GM23338 (cell line): ENCODE results near the gene ARL5A. TPM values are rescaled to one million over a fixed set of nuclear protein-coding genes. Genes with fewer than 3 reads are reported as not detected.
A peak's percentile ranks its signal among the peaks of the same experiment; 100 is the strongest.

ENCODE experiments used
- ATAC-seq: fragments of 200-7000 bp; cut with Tn5 transposase; 3 replicates; pipeline ENCODE4 v1.9.1; 2020
- DNase-seq: peaks from one replicate; pipeline ENCODE4 v3.0.0-alpha.2; 2015; ENCODE audit warnings: low spot score
- H2AFZ ChIP-seq: fragments of 200-600 bp; sonication (generic); 2 replicates; pipeline ENCODE4 v1.8.0; 2016; ENCODE audit warnings: antibody characterized with exemption, mild to moderate bottlenecking, moderate library complexity
- H3F3A ChIP-seq: fragments of 200-600 bp; sonication (generic); replicated peaks from 2 replicates; pipeline ENCODE4 v1.8.0; 2017; ENCODE audit warnings: antibody characterized with exemption, mixed run types, low read depth
- H3K27ac ChIP-seq: fragments of 200-600 bp; sonication (generic); 2 replicates; pipeline ENCODE4 v1.6.1; 2016; ENCODE audit warnings: low read depth
- H3K27me3 ChIP-seq: fragments of 200-600 bp; sonication (generic); 2 replicates; pipeline ENCODE4 v1.8.0; 2016; ENCODE audit warnings: mild to moderate bottlenecking, mixed run types, moderate library complexity; ENCODE audit not compliant: insufficient read depth
- H3K36me3 ChIP-seq: fragments of 200-600 bp; sonication (generic); 2 replicates; pipeline ENCODE4 v1.8.0; 2016; ENCODE audit warnings: mild to moderate bottlenecking; ENCODE audit not compliant: insufficient read depth
- H3K4me1 ChIP-seq: fragments of 200-600 bp; sonication (generic); 2 replicates; pipeline ENCODE4 v1.8.0; 2016; ENCODE audit warnings: mild to moderate bottlenecking, moderate library complexity; ENCODE audit not compliant: insufficient read depth
- H3K4me2 ChIP-seq: fragments of 200-600 bp; sonication (generic); 2 replicates; pipeline ENCODE4 v1.7.1; 2017; ENCODE audit warnings: mixed run types
- H3K4me3 ChIP-seq: fragments of 200-600 bp; sonication (generic); 2 replicates; pipeline ENCODE4 v1.6.1; 2016; ENCODE audit warnings: mixed run types
- H3K79me2 ChIP-seq: fragments of 200-600 bp; sonication (generic); replicated peaks from 2 replicates; pipeline ENCODE4 v1.8.0; 2017; ENCODE audit warnings: mild to moderate bottlenecking; ENCODE audit not compliant: insufficient read depth
- H3K9me2 ChIP-seq: fragments of 200-600 bp; sonication (generic); 2 replicates; pipeline ENCODE4 v1.8.0; 2017; ENCODE audit not compliant: insufficient read depth
- H4K20me1 ChIP-seq: fragments of 200-600 bp; sonication (generic); replicated peaks from 2 replicates; pipeline ENCODE4 v1.8.0; 2017; ENCODE audit warnings: mild to moderate bottlenecking; ENCODE audit not compliant: insufficient read depth
- H3K27ac Mint-ChIP-seq: 2 replicates; pipeline ENCODE4 v1.8.0; 2020; ENCODE audit warnings: inconsistent platforms, mild to moderate bottlenecking, moderate library complexity, mixed read lengths
- H3K27me3 Mint-ChIP-seq: 3 replicates; pipeline ENCODE4 v1.8.0; 2022; ENCODE audit warnings: low read depth, mild to moderate bottlenecking, moderate library complexity, mixed read lengths, inconsistent platforms; ENCODE audit not compliant: insufficient read depth, poor library complexity
- H3K36me3 Mint-ChIP-seq: 3 replicates; pipeline ENCODE4 v1.8.0; 2021; ENCODE audit warnings: low read depth, mild to moderate bottlenecking, inconsistent platforms, moderate library complexity, mixed read lengths
- H3K4me1 Mint-ChIP-seq: 3 replicates; pipeline ENCODE4 v1.8.0; 2020; ENCODE audit warnings: mild to moderate bottlenecking, inconsistent platforms, mixed read lengths
- H3K4me3 Mint-ChIP-seq: 3 replicates; pipeline ENCODE4 v1.8.0; 2021; ENCODE audit warnings: moderate library complexity, mild to moderate bottlenecking, inconsistent platforms, mixed read lengths
- H3K9me3 Mint-ChIP-seq: 3 replicates; pipeline ENCODE4 v1.8.0; 2020; ENCODE audit warnings: moderate library complexity, mild to moderate bottlenecking, inconsistent platforms, mixed read lengths
- EZH2 ChIP-seq: fragments of 200-600 bp; sonication (generic); IDR thresholded peaks from one replicate; pipeline ENCODE4 v1.8.0; 2017; ENCODE audit warnings: antibody characterized with exemption, mild to moderate bottlenecking, low read depth; ENCODE audit not compliant: unreplicated experiment
- JUNB ChIP-seq: IDR thresholded peaks from one replicate; pipeline ENCODE4 v1.6.1; 2016; ENCODE audit warnings: antibody characterized with exemption; ENCODE audit not compliant: unreplicated experiment
- POLR2AphosphoS5 ChIP-seq: IDR thresholded peaks from 2 replicates; pipeline ENCODE4 v1.6.1; 2016; ENCODE audit warnings: antibody characterized with exemption, low read depth
- STAT1 ChIP-seq: IDR thresholded peaks from one replicate; pipeline ENCODE4 v1.6.1; 2016; ENCODE audit warnings: antibody characterized with exemption; ENCODE audit not compliant: unreplicated experiment
- polyA plus RNA-seq: library from polyadenylated mRNA; unstranded; fragments of >200 nt; fragmentation: Nextera tagmentation; extraction: Ambion mirVana; gene quantifications from 2 replicates; pipeline ENCODE4 v1.2.1, GENCODE V29; 2016
- total RNA-seq: library from RNA; depleted of rRNA; stranded (reverse); fragments of >200 nt; shearing (Covaris generic); gene quantifications from 2 replicates; pipeline ENCODE4 v1.2.3, GENCODE V29; 2014
- TF ChIP-seq, protein P1 (sequence below), 2 experiments: fragments of 200-600 bp in 1 of 2; sonication (generic) in 1 of 2; conservative IDR thresholded peaks; 2 replicates each; pipeline versions ENCODE4 v1.5.1 to v1.6.1; 2016 to 2017; ENCODE audit warnings: antibody characterized with exemption in 2 of 2, low read depth in 2 of 2, mild to moderate bottlenecking in 2 of 2, moderate library complexity in 1 of 2
- TF ChIP-seq, protein P2 (sequence below): fragments of 250-450 bp; sonication (Bioruptor Pico); IDR thresholded peaks from 2 replicates; pipeline ENCODE4 v1.5.0; 2020; ENCODE audit warnings: mild to moderate bottlenecking, moderate library complexity
- TF ChIP-seq, protein P3 (sequence below): IDR thresholded peaks from 2 replicates; pipeline ENCODE4 v1.6.1; 2016; ENCODE audit warnings: antibody characterized with exemption

The ARL5A gene
- total and polyA plus RNA-seq, 2 experiments from 2014 or later: 26.8 to 104 TPM

DNA sequence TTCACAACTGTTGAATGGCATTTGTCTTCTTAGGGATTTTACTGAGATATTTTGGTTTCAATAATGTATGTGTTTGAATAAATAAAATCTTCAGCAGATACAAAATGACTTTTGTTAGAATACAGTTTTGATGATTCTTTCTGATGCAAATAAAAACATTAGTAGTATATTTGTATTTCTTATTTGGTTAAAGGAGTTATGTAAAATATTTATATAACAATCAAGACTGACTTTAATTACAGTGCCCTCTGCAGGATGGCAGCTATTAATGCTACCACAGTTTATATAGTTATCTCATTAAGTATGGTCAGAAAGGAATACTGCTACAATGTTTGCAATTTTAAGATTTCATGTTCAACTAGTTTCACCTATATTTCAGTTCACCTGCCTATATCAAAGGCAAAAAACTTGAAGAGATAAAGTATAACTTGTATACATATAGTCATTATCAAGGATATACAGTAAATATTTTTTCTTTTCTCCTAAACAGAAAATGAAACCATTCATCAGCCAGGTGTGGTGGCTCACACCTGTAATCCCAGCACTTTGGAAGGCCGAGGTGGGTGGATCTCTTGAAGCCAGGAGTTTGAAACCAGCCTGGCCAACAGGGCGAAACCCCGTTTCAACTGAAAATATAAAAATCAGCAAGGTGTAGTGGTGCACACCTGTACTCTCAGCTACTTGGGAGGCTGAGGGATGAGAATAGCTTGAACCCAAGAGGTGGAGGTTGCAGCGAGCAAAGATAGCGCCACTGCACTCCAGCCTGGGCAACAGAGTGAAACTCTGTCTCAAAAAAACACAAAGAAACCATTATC, 19.8 kb downstream of the ARL5A start:
- H3K4me3 Mint-ChIP-seq: no peak overlapping the region

DNA sequence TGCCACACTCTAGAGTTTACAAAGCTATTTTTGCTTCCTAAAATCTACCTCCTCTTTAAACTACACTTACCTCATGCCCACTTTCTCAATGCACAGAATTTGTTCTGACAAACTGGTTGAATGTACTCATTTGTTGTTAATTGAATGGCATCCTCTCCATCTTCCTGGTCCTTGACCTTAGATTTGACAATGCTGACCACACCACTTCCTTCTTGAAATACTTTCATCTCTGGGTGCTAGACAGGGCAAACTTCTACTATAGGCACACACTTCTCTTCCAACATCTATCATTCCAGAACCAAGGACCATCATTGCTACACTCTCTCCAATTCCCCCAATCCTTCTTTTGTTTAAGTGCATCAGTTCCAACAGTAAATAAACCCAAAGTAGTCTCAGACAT, 22.3 kb downstream of the ARL5A start:
- Mint-ChIP-seq H3K27ac (no peak overlapping the region), H3K36me3 (peaks cover 21% of the 10 kb centered on the region; the same call in 2 of the 3 replicates), H3K27me3 (no peaks in the 10 kb centered on the region), H3K4me1 (no peaks in the 10 kb centered on the region), H3K9me3 (no peaks in the 10 kb centered on the region), H3K4me3 (no peak overlapping the region)
- DNase-seq (no peak), ATAC-seq (no peak)
- Histone ChIP-seq H3K79me2 (no peaks in the 10 kb centered on the region), H3K9me2 (no peaks in the 10 kb centered on the region), H3K4me3 (no peak overlapping the region), H3F3A (no peaks in the 10 kb centered on the region), H2AFZ (no peak overlapping the region), H3K27me3 (no peaks in the 10 kb centered on the region), H3K27ac (no peak overlapping the region), H3K4me2 (no peak overlapping the region), H4K20me1 (no peaks in the 10 kb centered on the region), H3K36me3 (peaks cover 12% of the 10 kb centered on the region), H3K4me1 (no peaks in the 10 kb centered on the region)
- TF ChIP-seq POLR2AphosphoS5: no peak
- TF ChIP-seq, protein P1, sequence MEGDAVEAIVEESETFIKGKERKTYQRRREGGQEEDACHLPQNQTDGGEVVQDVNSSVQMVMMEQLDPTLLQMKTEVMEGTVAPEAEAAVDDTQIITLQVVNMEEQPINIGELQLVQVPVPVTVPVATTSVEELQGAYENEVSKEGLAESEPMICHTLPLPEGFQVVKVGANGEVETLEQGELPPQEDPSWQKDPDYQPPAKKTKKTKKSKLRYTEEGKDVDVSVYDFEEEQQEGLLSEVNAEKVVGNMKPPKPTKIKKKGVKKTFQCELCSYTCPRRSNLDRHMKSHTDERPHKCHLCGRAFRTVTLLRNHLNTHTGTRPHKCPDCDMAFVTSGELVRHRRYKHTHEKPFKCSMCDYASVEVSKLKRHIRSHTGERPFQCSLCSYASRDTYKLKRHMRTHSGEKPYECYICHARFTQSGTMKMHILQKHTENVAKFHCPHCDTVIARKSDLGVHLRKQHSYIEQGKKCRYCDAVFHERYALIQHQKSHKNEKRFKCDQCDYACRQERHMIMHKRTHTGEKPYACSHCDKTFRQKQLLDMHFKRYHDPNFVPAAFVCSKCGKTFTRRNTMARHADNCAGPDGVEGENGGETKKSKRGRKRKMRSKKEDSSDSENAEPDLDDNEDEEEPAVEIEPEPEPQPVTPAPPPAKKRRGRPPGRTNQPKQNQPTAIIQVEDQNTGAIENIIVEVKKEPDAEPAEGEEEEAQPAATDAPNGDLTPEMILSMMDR (conservative IDR thresholded peaks at IDR 0.05; ENCODE audit: low read depth in 2 of 2): no peak
- TF ChIP-seq EZH2: no peak
- TF ChIP-seq, protein P2, sequence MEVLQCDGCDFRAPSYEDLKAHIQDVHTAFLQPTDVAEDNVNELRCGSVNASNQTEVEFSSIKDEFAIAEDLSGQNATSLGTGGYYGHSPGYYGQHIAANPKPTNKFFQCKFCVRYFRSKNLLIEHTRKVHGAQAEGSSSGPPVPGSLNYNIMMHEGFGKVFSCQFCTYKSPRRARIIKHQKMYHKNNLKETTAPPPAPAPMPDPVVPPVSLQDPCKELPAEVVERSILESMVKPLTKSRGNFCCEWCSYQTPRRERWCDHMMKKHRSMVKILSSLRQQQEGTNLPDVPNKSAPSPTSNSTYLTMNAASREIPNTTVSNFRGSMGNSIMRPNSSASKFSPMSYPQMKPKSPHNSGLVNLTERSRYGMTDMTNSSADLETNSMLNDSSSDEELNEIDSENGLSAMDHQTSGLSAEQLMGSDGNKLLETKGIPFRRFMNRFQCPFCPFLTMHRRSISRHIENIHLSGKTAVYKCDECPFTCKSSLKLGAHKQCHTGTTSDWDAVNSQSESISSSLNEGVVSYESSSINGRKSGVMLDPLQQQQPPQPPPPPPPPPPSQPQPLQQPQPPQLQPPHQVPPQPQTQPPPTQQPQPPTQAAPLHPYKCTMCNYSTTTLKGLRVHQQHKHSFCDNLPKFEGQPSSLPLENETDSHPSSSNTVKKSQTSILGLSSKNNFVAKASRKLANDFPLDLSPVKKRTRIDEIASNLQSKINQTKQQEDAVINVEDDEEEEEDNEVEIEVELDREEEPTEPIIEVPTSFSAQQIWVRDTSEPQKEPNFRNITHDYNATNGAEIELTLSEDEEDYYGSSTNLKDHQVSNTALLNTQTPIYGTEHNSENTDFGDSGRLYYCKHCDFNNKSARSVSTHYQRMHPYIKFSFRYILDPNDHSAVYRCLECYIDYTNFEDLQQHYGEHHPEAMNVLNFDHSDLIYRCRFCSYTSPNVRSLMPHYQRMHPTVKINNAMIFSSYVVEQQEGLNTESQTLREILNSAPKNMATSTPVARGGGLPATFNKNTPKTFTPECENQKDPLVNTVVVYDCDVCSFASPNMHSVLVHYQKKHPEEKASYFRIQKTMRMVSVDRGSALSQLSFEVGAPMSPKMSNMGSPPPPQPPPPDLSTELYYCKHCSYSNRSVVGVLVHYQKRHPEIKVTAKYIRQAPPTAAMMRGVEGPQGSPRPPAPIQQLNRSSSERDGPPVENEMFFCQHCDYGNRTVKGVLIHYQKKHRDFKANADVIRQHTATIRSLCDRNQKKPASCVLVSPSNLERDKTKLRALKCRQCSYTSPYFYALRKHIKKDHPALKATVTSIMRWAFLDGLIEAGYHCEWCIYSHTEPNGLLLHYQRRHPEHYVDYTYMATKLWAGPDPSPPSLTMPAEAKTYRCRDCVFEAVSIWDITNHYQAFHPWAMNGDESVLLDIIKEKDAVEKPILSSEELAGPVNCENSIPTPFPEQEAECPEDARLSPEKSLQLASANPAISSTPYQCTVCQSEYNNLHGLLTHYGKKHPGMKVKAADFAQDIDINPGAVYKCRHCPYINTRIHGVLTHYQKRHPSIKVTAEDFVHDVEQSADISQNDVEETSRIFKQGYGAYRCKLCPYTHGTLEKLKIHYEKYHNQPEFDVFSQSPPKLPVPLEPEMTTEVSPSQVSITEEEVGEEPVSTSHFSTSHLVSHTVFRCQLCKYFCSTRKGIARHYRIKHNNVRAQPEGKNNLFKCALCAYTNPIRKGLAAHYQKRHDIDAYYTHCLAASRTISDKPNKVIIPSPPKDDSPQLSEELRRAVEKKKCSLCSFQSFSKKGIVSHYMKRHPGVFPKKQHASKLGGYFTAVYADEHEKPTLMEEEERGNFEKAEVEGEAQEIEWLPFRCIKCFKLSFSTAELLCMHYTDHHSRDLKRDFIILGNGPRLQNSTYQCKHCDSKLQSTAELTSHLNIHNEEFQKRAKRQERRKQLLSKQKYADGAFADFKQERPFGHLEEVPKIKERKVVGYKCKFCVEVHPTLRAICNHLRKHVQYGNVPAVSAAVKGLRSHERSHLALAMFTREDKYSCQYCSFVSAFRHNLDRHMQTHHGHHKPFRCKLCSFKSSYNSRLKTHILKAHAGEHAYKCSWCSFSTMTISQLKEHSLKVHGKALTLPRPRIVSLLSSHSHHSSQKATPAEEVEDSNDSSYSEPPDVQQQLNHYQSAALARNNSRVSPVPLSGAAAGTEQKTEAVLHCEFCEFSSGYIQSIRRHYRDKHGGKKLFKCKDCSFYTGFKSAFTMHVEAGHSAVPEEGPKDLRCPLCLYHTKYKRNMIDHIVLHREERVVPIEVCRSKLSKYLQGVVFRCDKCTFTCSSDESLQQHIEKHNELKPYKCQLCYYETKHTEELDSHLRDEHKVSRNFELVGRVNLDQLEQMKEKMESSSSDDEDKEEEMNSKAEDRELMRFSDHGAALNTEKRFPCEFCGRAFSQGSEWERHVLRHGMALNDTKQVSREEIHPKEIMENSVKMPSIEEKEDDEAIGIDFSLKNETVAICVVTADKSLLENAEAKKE (CRISPR knock-in tag): no peak

More for the DNA sequence above, 19.8 kb downstream of the ARL5A start:
- peaks cover 29% of the 10 kb centered on the region; the same call in 2 of the 3 replicates for H3K36me3 Mint-ChIP-seq
- no peak overlapping the region for H3K4me3 ChIP-seq
- TF ChIP-seq JUNB: no peak
- TF ChIP-seq, protein P3, sequence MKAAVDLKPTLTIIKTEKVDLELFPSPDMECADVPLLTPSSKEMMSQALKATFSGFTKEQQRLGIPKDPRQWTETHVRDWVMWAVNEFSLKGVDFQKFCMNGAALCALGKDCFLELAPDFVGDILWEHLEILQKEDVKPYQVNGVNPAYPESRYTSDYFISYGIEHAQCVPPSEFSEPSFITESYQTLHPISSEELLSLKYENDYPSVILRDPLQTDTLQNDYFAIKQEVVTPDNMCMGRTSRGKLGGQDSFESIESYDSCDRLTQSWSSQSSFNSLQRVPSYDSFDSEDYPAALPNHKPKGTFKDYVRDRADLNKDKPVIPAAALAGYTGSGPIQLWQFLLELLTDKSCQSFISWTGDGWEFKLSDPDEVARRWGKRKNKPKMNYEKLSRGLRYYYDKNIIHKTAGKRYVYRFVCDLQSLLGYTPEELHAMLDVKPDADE: no peak
- TF ChIP-seq STAT1: no peak
- TF ChIP-seq, protein P1 (conservative IDR thresholded peaks at IDR 0.05; ENCODE audit: low read depth in 2 of 2): peak in 1 of 2 experiments; percentile 70; a peak in 3 of 4 replicates
- H3K79me2 ChIP-seq: no peaks in the 10 kb centered on the region; the same call in 1 of the 2 replicates
- no peaks in the 10 kb centered on the region for H3K4me1 ChIP-seq
- no peaks in the 10 kb centered on the region for H3K9me2 ChIP-seq
- H3K27ac Mint-ChIP-seq: no peak overlapping the region
- no peaks in the 10 kb centered on the region for H3K9me3 Mint-ChIP-seq
- H2AFZ ChIP-seq: no peak overlapping the region
- DNase-seq (peak; percentile 29), ATAC-seq (no peak)
- no peaks in the 10 kb centered on the region for H3K27me3 Mint-ChIP-seq
- H3F3A ChIP-seq: no peaks in the 10 kb centered on the region
- 0 out of 2 replicates have a peak overlapping the region, but pooled peaks have one; percentile 46 for H3K27ac ChIP-seq
- H3K36me3 ChIP-seq: peaks cover 23% of the 10 kb centered on the region
- H4K20me1 ChIP-seq: no peaks in the 10 kb centered on the region; the same call in 1 of the 2 replicates
- H3K4me2 ChIP-seq: no peak overlapping the region
- H3K27me3 ChIP-seq: no peaks in the 10 kb centered on the region
- H3K4me1 Mint-ChIP-seq: no peaks in the 10 kb centered on the region
